Heart left ventricle (tissue), 13 donors: Measurements from ENCODE around the gene MYLK3.

ENCODE experiments used
- POLR2A ChIP-seq, 2 donors: fragments of 450-650 bp; IDR thresholded peaks; one replicate each; pipeline ENCODE4 v1.6.1; 2017; ENCODE audit warnings: antibody characterized with exemption in 2 of 2, mild to moderate bottlenecking in 2 of 2, moderate library complexity in 2 of 2
- TF ChIP-seq, protein P1 (sequence below), 12 donors: fragments of 200-600 bp; sonication (generic) in 4 of 12; IDR thresholded peaks; one replicate each; pipeline versions ENCODE4 v1.5.0 to v1.8.0; 2018 to 2022; ENCODE audit warnings: antibody characterized with exemption in 12 of 12, mild to moderate bottlenecking in 5 of 12
- donor health status: ischemic (EF 13 %, LVEDD 7.1; RV severe dilation, severe dysfunction).
- donor health status: DM: no; HTN: yes; CAD: no.
- donor health status: DM: no; HTN: no; CAD: no.
- donor health status: ischemic (EF 25% LVEDD 6.9; RV normal size, moderate dysfunction).
- donor health status: ischemic (EF 25% LVEDD 5.7; RV mildly dilated, moderate dysfunction).
- donor health status: ischemic (EF 35%, LVEDD 5.7; RV mildly dilated, moderate dysfunction).
- donor health status: nonischemic (EF 11% LVEDD 7.7; RV severe dilation, severe dysfunction).
- donor health status: DM: yes; HTN: yes; CAD: no.
- donor health status: PGD.
- donor health status: ischemic (EF 29% LVEDD 5.4; RV normal size, mild dysfunction).
- donor health status: nonischemic (EF 23%, LVEDD 6.1; RV moderate dilation, normal function).

DNA sequence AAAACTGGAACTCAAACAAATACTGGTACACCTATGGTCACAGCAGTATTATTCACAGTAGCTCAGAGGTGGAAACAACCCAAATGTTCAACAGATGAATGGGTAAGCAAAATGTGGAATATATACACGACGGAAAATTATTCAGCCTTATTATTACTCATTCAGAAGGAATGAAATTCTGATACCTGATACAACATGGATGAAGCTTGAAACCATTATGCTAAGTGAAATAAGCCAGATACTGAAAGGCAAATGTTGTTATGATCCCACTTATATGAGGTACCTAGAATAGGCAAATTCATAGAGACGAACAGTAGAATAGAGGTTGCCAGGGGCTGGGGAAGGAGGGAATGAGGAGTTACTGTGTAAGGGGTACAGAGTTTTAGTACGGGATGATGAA, 27.1 kb upstream of the MYLK3 start:
- TF ChIP-seq, protein P1, sequence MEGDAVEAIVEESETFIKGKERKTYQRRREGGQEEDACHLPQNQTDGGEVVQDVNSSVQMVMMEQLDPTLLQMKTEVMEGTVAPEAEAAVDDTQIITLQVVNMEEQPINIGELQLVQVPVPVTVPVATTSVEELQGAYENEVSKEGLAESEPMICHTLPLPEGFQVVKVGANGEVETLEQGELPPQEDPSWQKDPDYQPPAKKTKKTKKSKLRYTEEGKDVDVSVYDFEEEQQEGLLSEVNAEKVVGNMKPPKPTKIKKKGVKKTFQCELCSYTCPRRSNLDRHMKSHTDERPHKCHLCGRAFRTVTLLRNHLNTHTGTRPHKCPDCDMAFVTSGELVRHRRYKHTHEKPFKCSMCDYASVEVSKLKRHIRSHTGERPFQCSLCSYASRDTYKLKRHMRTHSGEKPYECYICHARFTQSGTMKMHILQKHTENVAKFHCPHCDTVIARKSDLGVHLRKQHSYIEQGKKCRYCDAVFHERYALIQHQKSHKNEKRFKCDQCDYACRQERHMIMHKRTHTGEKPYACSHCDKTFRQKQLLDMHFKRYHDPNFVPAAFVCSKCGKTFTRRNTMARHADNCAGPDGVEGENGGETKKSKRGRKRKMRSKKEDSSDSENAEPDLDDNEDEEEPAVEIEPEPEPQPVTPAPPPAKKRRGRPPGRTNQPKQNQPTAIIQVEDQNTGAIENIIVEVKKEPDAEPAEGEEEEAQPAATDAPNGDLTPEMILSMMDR (IDR thresholded peaks at IDR 0.05) = no peak
- TF ChIP-seq POLR2A (IDR thresholded peaks at IDR 0.05) = no peak
